Activated CD4-positive, alpha-beta T cell treated with anti-CD3 and anti-CD28 coated beads for 48 hours (primary cell): Measurements from ENCODE around the gene TRIM58.

Experiments used
- DNase-seq: peaks from one replicate; pipeline ENCODE4 v3.0.0-alpha.2; 2020

TRIM58 gene

DNA sequence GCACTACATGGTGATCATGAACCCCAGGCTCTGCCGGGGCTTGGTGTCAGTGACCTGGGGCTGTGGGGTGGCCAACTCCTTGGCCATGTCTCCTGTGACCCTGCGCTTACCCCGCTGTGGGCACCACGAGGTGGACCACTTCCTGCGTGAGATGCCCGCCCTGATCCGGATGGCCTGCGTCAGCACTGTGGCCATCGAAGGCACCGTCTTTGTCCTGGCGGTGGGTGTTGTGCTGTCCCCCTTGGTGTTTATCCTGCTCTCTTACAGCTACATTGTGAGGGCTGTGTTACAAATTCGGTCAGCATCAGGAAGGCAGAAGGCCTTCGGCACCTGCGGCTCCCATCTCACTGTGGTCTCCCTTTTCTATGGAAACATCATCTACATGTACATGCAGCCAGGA, 39.0 kb downstream of the TRIM58 start:
- DNase-seq, result no peak

DNA sequence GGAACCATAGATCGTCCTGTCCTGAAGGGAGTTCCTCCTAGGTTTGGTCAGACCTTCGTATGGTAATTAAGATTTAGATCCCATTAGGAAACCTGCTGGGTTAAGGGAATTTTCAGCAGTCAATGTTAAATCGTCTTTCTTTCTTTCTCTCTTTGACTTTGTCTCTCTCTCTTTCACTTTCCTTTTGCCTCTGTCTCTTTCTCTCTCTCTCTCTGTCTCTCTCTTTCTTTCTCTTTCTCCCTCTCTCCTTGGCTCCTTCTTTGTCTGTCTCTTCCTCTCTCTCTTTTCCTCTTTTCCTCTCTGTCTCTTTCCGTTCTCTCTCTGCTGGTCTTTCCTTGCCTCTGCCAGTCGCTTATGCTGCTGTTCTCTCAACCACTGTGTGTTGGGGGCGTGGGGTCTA, 47.1 kb downstream of the TRIM58 start:
- no peak for DNase-seq

DNA sequence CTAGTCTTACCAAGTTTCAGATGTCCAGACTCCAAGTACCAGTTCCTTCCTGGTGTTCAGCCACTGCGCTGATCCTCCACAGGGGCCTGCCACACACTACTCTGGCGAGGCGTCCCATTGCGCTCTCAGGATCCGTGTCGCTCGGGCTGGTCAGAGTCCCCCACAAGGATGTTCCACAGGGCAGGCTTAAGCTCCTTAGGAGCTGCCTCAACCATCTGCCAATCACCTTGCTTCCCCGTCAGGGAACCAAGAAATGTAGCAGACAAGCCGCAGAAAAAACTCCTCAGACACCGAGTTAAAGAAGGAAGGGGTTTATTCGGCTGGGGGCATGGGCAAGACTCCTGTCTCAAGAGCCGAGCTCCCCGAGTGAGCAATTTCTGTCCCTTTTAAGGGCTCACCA, 48.2 kb downstream of the TRIM58 start:
- no peak for DNase-seq

DNA sequence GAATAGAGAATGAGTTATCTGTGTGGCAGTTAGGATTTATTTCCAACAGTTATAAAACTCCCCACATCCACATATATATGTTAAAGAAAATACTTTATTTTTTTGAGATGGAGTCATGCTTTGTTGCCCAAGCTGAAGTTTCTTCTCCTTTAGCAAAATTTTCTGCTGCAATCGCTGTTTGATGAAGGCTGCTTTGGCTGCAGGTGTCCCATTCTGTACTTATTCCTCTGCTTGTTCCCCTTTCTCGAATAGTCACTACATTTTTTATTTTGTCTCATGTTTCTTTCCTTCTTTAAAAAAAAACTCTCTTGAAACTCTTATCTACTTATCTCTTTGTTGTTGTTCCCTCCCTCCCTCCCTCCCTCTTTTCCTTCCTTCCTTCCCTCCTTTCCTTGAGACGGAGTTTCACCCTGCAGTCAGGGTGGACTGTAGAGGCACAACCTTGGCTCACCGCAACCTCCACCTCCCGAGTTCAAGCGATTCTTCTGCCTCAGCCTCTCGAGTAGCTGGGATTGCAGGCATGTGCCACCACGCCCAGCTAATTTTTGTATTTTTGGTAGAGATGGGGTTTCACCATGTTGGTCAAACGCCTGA, 49.0 kb downstream of the TRIM58 start:
- peak; percentile 18 for DNase-seq

DNA sequence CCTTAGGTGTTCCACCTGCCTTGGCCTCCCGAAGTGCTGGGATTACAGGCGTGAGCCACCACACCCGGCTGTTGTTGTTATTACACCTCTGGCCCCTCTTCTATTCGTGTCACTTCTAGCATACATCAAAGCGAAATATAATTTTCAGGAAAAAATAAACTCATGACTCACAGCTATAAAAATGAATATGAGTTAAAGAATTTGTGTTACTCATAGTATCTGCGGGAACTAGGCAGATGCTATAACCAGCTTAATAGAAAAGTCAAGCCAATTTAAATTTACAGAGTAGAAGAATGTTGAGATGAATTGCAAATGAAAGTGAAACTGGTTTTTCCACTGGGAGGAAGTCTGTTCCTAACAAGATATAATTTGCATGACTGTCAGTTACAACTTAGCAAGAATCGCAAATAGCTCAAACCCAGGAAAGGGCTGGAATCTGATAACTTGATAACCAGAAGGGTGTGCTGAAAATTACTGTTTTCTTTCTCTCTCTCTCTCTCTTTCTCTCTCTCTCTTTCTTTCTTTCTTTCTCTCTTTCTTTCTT, 49.6 kb downstream of the TRIM58 start:
- no peak for DNase-seq

DNA sequence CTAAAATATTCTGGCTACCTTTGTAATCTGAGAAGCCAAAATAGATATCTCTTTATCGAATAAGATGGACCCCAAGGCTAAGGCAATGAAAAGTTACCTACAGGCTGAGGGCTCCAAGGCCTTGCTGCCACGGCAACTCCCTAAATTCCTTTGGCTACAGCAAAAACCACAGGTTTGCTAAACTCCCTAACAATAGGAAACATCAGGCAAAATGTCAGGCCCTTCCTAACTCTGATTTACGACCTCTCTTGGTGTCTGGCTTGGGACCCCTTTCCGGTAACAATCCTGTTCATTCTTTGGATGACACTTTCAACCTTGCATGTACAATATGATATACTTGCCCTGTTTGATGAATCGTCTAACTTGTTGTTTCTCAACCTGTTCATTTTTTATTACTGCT, 51.8 kb downstream of the TRIM58 start:
- DNase-seq, result no peak

DNA sequence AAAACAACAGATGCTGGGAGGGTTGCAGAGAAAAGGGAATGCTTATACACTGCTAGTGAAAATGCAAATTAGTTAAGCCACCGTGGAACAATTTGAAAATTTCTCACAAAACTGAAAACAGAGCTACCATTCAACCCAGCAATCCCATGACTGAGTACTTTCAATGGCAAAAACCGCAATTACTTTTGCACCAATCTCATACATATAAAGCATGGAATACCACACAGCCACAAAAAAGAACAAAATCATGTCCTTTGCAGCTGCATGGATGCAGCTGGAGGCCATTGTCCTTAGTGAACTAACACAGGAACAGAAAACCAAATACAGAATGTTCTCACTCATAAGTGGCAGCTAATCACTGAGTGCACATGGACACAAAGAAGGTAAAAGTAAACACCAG, 56.8 kb downstream of the TRIM58 start:
- no peak for DNase-seq

DNA sequence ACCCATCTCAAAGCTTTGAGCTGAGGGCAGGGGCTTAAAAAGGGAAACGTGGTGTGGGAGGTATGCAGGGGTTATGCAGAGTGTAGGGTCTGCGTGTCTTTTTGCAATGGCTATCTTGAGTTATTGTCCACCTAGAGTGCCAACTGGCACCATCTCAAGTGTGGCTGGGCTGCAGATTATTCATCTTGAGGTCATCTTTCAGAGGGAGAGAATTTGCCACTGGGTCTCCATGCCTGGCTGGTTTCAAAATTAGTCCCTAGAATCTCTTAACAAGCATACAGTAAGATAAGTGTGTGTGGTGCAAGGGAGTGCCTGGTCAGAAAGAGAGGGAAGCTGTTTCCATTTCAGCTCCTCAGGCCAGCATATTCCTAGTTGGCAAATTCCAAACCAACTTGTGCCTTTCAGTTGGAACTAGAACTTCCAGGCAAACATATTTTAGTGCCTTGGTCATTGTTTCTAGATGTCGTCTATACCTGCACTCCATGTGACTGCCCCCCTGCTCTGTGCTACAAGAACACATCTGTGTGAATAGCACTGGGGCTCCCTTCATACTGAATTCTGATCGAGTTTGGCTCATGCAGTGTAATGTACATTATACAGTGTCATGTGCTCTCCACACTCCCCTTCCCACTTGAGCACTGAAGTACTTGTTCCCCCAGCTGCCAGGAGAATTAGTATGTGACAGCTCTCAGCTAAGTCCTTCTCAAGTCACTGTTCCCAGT, 58.1 kb downstream of the TRIM58 start:
- no peak for DNase-seq

DNA sequence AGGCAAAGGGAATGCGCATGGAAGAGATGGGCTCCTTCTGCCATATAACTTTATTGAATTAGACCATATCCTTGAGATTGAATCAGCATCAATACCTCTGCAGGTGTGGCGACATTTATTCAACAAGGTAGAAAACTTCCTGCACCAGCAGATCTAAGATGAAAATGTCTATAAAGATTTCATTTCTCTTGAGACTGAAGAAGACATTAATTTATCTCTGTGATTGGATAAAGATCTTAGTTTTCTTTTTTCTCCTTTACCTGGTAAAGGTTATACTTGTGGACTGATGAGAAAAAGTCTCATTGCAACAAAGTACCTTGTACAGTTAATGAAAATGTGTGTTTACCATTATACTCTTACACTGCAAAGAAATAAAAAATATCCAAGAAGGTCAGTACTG, 63.0 kb downstream of the TRIM58 start, which contains the start of gene OR2T8:
Gene OR2T8 (plus strand): TSS at position 301 of the 400 bp plus-strand sequence. CDS start 766 bp downstream, outside the sequence.
- DNase-seq, result no peak

DNA sequence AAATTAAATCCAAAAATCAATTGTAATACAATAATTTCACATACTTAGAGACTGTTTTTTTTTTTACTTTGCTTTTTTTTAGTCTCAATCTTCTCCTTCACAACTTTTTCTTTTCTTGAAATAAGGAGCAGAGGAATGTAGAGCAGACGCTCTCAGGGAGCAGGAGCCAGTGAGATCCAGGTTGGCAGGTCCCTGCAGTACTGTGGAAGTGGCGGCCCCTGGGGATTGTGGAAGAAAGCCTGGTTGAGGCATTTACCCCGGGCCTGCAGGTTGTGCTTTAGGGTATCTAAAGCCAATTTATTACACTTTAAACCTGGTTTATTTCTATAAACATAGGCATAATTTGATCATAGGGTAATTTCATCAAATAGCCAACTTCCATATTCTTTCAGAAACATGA, 67.0 kb downstream of the TRIM58 start:
- no peak for DNase-seq

DNA sequence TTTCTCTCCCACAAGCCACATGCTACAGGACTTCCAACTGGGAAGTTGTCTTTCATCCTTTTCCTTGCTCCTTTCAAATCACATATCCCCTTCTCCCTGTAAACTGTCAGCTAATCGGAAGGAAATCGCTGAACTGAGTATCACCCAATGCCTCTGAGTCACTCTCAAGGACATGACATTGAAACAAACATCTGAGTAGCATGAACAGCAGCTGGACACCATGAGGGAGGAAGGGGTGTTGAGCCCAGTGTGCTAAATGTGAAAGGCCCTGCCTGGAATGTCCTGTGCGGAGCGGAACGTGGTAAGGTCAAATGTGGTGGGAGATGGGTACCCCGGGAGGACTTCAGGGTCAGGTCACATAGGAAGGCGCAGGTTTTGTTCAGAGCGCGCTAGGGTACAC, 67.9 kb downstream of the TRIM58 start, which contains the start of gene OR2AJ1:
Gene OR2AJ1 (plus strand): TSS at position 22 of the 400 bp plus-strand sequence. CDS start 8,880 bp downstream, outside the sequence.
- no peak for DNase-seq
